RPMI8226 (cell line): ENCODE data around the gene PPP5C.
"Not testable (repeated sequence)": the region's sequence is repeated elsewhere in the genome, so short reads cannot be mapped to it uniquely, and the experiment has no call there.

ENCODE experiments used
- DNase-seq: peaks from one replicate; pipeline ENCODE4 v3.0.0-alpha.2; 2015

The PPP5C gene

GRCh38 chr19:46435689-46436088 is 88.8 kb downstream of the PPP5C start:
- DNase-seq, result not testable (repeated sequence)
